HG03097 (cell line): ENCODE results near the gene FAM240B.

Source experiments
- ATAC-seq: cut with Tn5 transposase; IDR thresholded peaks from one replicate; pipeline ENCODE4 v1.9.1; 2021; ENCODE audit not compliant: unreplicated experiment, low FRiP score

Gene FAM240B

GRCh38 chr9:38671748-38672147, 48.2 kb downstream of the FAM240B start:
- no peak for ATAC-seq

DNA sequence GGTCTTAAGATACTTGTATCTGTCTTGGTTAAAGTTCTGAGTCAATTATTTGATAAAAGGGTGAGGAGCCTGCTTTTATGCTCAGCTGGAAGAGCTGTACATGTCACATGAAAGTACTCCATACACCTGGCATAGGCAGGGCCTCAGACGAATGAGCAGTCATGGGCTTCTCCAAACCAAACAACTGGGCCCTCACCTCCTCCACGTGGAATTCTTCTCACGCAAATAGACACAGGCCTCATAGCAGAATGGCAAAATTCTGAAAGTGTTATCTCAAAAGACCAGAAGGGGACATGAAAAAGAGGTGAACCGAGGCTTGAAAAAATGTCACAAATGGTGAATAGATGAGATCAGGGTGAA, 48.6 kb downstream of the FAM240B start:
- no peak for ATAC-seq

DNA sequence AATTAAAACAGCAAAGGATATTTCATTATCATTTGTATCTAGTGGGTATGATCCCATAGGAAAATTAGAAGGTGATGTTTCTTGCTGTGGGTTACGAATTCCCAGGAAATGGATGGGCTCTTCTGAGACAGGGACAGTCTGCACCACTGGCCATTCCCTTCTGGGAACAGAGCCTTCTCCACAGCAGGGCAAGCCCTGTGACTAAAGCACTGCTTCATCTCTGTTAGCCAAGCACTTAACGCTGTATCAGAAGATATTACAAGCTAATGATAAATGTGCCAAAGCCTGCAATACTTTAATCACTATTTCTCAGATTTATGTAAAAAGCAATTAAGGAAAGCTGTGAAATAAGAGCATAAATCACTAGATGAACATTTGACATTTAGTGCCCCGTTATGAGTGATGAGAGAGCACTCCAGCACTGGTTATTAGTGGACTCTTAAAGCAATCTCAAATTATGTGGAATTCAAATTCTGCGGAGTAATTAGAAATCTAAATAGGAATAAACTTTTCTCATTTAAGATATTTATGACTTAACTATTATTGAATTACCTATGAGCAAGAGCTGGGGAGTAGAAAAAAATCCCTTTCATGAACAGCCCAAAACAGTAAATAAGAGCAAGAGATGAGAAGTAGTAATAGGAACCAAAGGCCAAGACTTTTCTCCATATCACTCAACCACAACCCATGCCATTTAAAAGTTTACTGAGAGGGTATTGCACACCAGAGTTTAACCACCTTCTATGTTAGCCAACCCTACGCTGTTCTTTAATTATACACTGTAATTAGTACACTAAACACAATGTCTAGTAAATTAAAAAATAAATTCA, 49.2 kb downstream of the FAM240B start:
- ATAC-seq = no peak

- no peak for ATAC-seq
Observed at GRCh38 chr9:38668791-38669466, 51.0 kb downstream of the FAM240B start.

- no peak for ATAC-seq
Observed at GRCh38 chr9:38662763-38663593, 57.0 kb downstream of the FAM240B start.

DNA sequence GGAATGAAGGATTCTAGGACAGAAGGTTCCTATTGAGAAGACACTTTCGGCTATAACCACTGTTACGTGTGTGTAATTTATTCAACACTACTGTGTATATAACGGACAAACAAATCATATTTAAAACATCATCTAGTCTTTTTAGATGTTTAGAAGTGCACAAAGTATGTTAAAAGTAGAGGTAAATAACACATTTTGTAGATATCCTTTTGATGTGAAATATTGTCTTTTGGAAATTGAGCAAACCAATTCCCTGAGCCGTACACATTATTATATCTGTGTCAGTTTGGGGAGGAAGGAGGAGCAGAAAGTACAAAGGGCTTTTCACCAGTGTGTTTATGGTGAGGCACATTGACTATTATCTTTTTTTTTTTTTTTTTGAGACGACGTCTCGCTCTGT, 60.4 kb downstream of the FAM240B start:
- no peak for ATAC-seq

DNA sequence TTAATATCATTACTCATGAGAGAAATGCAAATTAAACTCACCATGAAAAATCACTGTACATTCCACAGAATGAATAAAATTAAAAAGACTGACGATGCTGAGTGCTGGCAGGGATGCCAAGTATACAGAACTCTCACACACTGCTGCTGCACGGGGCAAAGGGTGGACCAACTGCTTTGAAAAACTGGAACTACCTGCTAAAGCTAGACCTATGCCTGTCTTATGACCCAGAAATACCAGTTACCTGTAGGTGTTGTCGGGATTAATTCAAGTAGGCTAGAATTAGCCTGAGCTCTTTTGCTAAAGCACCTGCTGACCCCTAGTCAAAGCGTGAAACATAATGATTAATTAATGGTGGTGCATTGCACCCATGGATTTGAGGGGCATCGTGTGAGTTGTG, 63.0 kb downstream of the FAM240B start:
- ATAC-seq = no peak

DNA sequence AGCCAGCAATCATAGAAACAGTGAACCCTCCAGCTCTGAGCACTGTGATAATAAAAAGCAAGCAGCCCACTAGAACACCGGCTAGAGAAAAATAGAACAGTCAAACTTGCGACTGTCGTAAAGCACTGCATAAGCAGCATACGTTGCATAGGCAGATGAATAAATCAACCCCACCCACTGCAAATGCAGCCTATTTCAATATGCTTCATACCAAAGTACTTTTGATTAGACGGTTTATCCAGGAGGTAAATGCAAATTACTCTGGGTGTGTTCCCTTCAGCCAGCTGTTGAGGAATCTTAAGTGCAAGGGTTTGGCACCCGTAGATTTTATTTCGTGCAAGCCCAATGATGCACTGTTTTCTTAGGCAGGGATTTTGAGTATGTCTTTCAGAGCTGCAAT, 67.4 kb downstream of the FAM240B start:
- ATAC-seq = no peak

GRCh38 chr9:38652044-38652443, 67.9 kb downstream of the FAM240B start:
- ATAC-seq = no peak

DNA sequence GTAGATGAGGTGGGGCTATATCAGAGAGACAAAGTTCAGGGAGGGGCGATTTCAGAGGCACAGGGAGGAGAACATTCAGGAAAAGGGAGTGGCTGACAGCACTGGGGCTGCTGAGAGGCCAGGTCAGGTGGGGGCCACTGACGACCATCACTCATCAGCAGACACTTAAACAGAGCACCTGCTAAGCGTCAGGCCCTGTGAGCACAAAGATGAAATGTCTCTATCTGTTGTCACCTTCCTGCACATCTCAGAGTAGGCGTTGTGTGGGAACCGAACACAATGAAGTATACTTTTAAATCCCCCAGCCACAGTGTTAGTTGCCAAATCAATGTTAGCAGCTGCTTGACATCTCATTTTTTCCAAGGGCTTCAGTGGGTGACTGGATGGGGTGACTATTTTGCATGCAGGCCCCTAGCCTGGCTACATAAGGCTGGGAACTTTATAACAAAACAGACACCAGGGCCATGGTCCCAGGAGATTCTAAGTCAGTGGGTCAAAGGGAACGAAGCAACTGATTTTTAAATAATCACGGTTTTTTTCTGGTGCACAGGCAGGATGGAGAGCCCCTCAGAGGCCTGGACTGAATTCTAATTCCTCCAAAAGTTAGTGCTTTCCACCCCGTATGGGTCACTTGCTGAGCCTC, 68.4 kb downstream of the FAM240B start:
- no peak for ATAC-seq

DNA sequence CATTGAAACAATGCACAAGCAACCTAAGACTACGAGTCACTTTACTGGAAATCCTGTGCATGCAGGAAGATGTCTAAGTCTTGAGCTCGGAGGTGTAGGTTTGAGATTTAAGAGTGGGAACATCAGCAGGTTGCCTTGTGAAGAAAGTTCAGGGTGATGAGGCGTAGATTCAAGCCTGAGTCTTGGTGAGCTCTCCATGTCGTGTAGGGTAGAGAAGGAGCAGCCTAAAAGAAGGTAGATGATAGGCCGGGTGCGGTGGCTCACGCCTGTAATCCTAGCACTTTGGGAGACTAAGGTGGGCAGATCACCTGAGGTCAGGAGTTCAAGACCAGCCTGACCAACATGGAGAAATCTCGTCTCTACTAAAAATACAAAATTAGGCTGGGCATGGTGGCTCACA, 69.4 kb downstream of the FAM240B start:
- no peak for ATAC-seq

- no peak for ATAC-seq
Observed at GRCh38 chr9:38649731-38650363, 70.1 kb downstream of the FAM240B start.

GRCh38 chr9:38644601-38645000, 75.3 kb downstream of the FAM240B start:
- no peak for ATAC-seq
